Keratinocyte (primary cell): ENCODE measurements around the gene TBX18. TPM values are rescaled to one million over a fixed set of nuclear protein-coding genes. Genes with fewer than 3 reads are reported as not detected.

Experiments used
- DNase-seq: peaks from one replicate; pipeline ENCODE4 v3.0.0-alpha.2; 2011; ENCODE audit warnings: low read depth, missing footprints, low spot score
- FAIRE-seq: peaks from 2 replicates; lab custom pipeline; 2011; peaks lifted over from hg19 to GRCh38; lab: Jason Lieb, UNC
- H2AFZ ChIP-seq: 2 replicates; pipeline ENCODE4 v1.6.0; 2012; ENCODE audit warnings: low read length, control low read depth, inconsistent platforms; ENCODE audit not compliant: control insufficient read depth
- H3K27ac ChIP-seq: 2 replicates; pipeline ENCODE4 v1.5.1; 2011; ENCODE audit warnings: low read length; ENCODE audit not compliant: control insufficient read depth, insufficient read depth
- H3K27me3 ChIP-seq: 3 replicates; pipeline ENCODE4 v1.6.0; 2011; ENCODE audit warnings: low read length; ENCODE audit not compliant: control insufficient read depth, insufficient read depth; ENCODE audit errors: extremely low read depth
- H3K36me3 ChIP-seq, 2 experiments: 2 replicates in 1 of 2; 3 replicates in 1 of 2; pipeline ENCODE4 v1.5.1; 2011; ENCODE audit warnings: low read length in 2 of 2, mild to moderate bottlenecking in 1 of 2; ENCODE audit not compliant: control insufficient read depth in 2 of 2, insufficient read depth in 2 of 2; ENCODE audit errors: extremely low read depth in 1 of 2
- H3K4me1 ChIP-seq: 3 replicates; pipeline ENCODE4 v1.5.1; 2011; ENCODE audit warnings: low read length; ENCODE audit not compliant: control insufficient read depth, insufficient read depth; ENCODE audit errors: extremely low read depth
- H3K4me2 ChIP-seq: 3 replicates; pipeline ENCODE4 v1.6.0; 2011; ENCODE audit warnings: low read depth, low read length; ENCODE audit not compliant: control insufficient read depth, insufficient read depth; ENCODE audit errors: extremely low read depth
- H3K4me3 ChIP-seq, 3 experiments: fragments of 200-600 bp in 1 of 3; sonication (generic) in 1 of 3; 2 replicates in 2 of 3; 3 replicates in 1 of 3; pipeline ENCODE4 v1.5.1; 2011 to 2016; ENCODE audit warnings: low read length in 3 of 3, mild to moderate bottlenecking in 3 of 3, control low read depth in 2 of 3, inconsistent platforms in 1 of 3, low read depth in 1 of 3, mixed read lengths in 1 of 3, mixed run types in 1 of 3, moderate library complexity in 1 of 3; ENCODE audit not compliant: control insufficient read depth in 2 of 3, insufficient read depth in 2 of 3; ENCODE audit errors: extremely low read depth in 1 of 3
- H3K79me2 ChIP-seq: 2 replicates; pipeline ENCODE4 v1.6.0; 2012; ENCODE audit warnings: low read length; ENCODE audit not compliant: control insufficient read depth, insufficient read depth
- H3K9ac ChIP-seq: 3 replicates; pipeline ENCODE4 v1.6.0; 2011; ENCODE audit warnings: low read length; ENCODE audit not compliant: control insufficient read depth, insufficient read depth; ENCODE audit errors: extremely low read depth
- H3K9me1 ChIP-seq: 3 replicates; pipeline ENCODE4 v1.6.0; 2011; ENCODE audit warnings: low read length; ENCODE audit not compliant: control insufficient read depth, insufficient read depth; ENCODE audit errors: extremely low read depth
- H3K9me3 ChIP-seq: 2 replicates; pipeline ENCODE4 v1.5.1; 2012; ENCODE audit warnings: low read depth, low read length; ENCODE audit not compliant: control insufficient read depth
- H4K20me1 ChIP-seq: 3 replicates; pipeline ENCODE4 v1.6.0; 2011; ENCODE audit warnings: low read length; ENCODE audit not compliant: control insufficient read depth, insufficient read depth; ENCODE audit errors: extremely low read depth
- CTCF ChIP-seq, 3 experiments: IDR thresholded peaks in 1 of 3; conservative IDR thresholded peaks in 1 of 3; optimal IDR thresholded peaks in 1 of 3; 2 replicates in 2 of 3; 3 replicates in 1 of 3; pipeline versions ENCODE3 to v1.5.1; 2011; ENCODE audit warnings: low read length in 3 of 3, mild to moderate bottlenecking in 3 of 3, moderate library complexity in 2 of 3, control low read depth in 1 of 3, inconsistent platforms in 1 of 3; ENCODE audit not compliant: insufficient read depth in 2 of 3; ENCODE audit errors: extremely low read depth in 1 of 3
- EZH2 ChIP-seq: IDR thresholded peaks from one replicate; pipeline ENCODE4 v1.6.1; 2012; ENCODE audit warnings: inconsistent platforms, mild to moderate bottlenecking, low read length, moderate library complexity
- dilution Hi-C: fragments of 300-500 bp; cut with MboI; formaldehyde crosslinking; loops from one replicate; pipeline ENCODE4 v1.7.0; 2020; ENCODE audit warnings: low sequenced_read_pairs; ENCODE audit not compliant: extremely low pct_ligation_motif_present
- polyA plus RNA-seq, 5 experiments: library from polyadenylated mRNA; depleted of rRNA in 3 of 5; stranded (reverse) in 3 of 5; stranded (forward) in 1 of 5; unstranded in 1 of 5; fragments of >200 nt; gene quantifications; 1 replicate in 1 of 5; 2 replicates in 3 of 5; 3 replicates in 1 of 5; pipeline versions ENCODE4 v1.2.1 to v1.2.3, GENCODE V29; 2011 to 2012; ENCODE audit warnings: missing spikeins in 2 of 5, low read depth in 1 of 5, low replicate concordance in 1 of 5

The TBX18 gene
- polyA plus RNA-seq, 1 donor (not counting 4 experiments of a cell fraction or from before 2014, with no cell fraction given), result 0.03 TPM

GRCh38 chr6:84779917-84780316, 15.5 kb upstream of the TBX18 start:
- Histone ChIP-seq H3K4me1 (no peaks in the 10 kb centered on the region), H3K27me3 (peaks cover 2% of the 10 kb centered on the region), H3K9ac (no peak overlapping the region), H2AFZ (no peak overlapping the region), H3K9me1 (no peaks in the 10 kb centered on the region), H3K9me3 (no peaks in the 10 kb centered on the region), H4K20me1 (no peaks in the 10 kb centered on the region), H3K4me3 (no peak overlapping the region), H3K4me2 (no peak overlapping the region), H3K27ac (no peak overlapping the region), H3K36me3 (no peaks in the 10 kb centered on the region), H3K79me2 (no peaks in the 10 kb centered on the region)
- FAIRE-seq (no peak), DNase-seq (no peak)
- TF ChIP-seq CTCF (optimal IDR thresholded peaks at IDR 0.05 in 1 of 3, IDR thresholded peaks at IDR 0.05 in 1 of 3, conservative IDR thresholded peaks at IDR 0.05 in 1 of 3; ENCODE audit: extremely low read depth in 1 of 3, insufficient read depth in 2 of 3, low read length in 3 of 3), result no peak
- no peak for TF ChIP-seq EZH2
- dilution Hi-C loops, result no loop called here

- no peak overlapping the region for H3K4me3 ChIP-seq
- H3K79me2 ChIP-seq, result no peaks in the 10 kb centered on the region
- H3K27me3 ChIP-seq, result peaks cover 7% of the 10 kb centered on the region
- H3K9me3 ChIP-seq, result no peaks in the 10 kb centered on the region
- no peak overlapping the region for H3K9ac ChIP-seq
- TF ChIP-seq CTCF (optimal IDR thresholded peaks at IDR 0.05 in 1 of 3, IDR thresholded peaks at IDR 0.05 in 1 of 3, conservative IDR thresholded peaks at IDR 0.05 in 1 of 3; ENCODE audit: extremely low read depth in 1 of 3, insufficient read depth in 2 of 3, low read length in 3 of 3) (peak in 1 of 3 experiments; percentile 35), EZH2 (no peak)
- no peak overlapping the region for H3K27ac ChIP-seq
- dilution Hi-C loops, result no loop called here
- no peaks in the 10 kb centered on the region for H4K20me1 ChIP-seq
- DNase-seq, result no peak
- H3K9me1 ChIP-seq, result no peaks in the 10 kb centered on the region
- no peaks in the 10 kb centered on the region for H3K36me3 ChIP-seq
- FAIRE-seq, result no peak
- H3K4me1 ChIP-seq, result no peaks in the 10 kb centered on the region
- H3K4me2 ChIP-seq, result no peak overlapping the region
- H2AFZ ChIP-seq, result no peak overlapping the region
These were observed 15.0 kb upstream of the TBX18 start for GRCh38 chr6:84779380-84779779.
